Keratinocyte (primary cell): ENCODE results near the gene NEAT1. TPM values are rescaled to one million over a fixed set of nuclear protein-coding genes. Genes with fewer than 3 reads are reported as not detected.

ENCODE experiments used
- DNase-seq: peaks from one replicate; pipeline ENCODE4 v3.0.0-alpha.2; 2011; ENCODE audit warnings: low read depth, missing footprints, low spot score
- FAIRE-seq: peaks from 2 replicates; lab custom pipeline; 2011; peaks lifted over from hg19 to GRCh38; lab: Jason Lieb, UNC
- H2AFZ ChIP-seq: 2 replicates; pipeline ENCODE4 v1.6.0; 2012; ENCODE audit warnings: low read length, control low read depth, inconsistent platforms; ENCODE audit not compliant: control insufficient read depth
- H3K27ac ChIP-seq: 2 replicates; pipeline ENCODE4 v1.5.1; 2011; ENCODE audit warnings: low read length; ENCODE audit not compliant: control insufficient read depth, insufficient read depth
- H3K27me3 ChIP-seq: 3 replicates; pipeline ENCODE4 v1.6.0; 2011; ENCODE audit warnings: low read length; ENCODE audit not compliant: control insufficient read depth, insufficient read depth; ENCODE audit errors: extremely low read depth
- H3K36me3 ChIP-seq, 2 experiments: 2 replicates in 1 of 2; 3 replicates in 1 of 2; pipeline ENCODE4 v1.5.1; 2011; ENCODE audit warnings: low read length in 2 of 2, mild to moderate bottlenecking in 1 of 2; ENCODE audit not compliant: control insufficient read depth in 2 of 2, insufficient read depth in 2 of 2; ENCODE audit errors: extremely low read depth in 1 of 2
- H3K4me1 ChIP-seq: 3 replicates; pipeline ENCODE4 v1.5.1; 2011; ENCODE audit warnings: low read length; ENCODE audit not compliant: control insufficient read depth, insufficient read depth; ENCODE audit errors: extremely low read depth
- H3K4me2 ChIP-seq: 3 replicates; pipeline ENCODE4 v1.6.0; 2011; ENCODE audit warnings: low read depth, low read length; ENCODE audit not compliant: control insufficient read depth, insufficient read depth; ENCODE audit errors: extremely low read depth
- H3K4me3 ChIP-seq, 3 experiments: fragments of 200-600 bp in 1 of 3; sonication (generic) in 1 of 3; 2 replicates in 2 of 3; 3 replicates in 1 of 3; pipeline ENCODE4 v1.5.1; 2011 to 2016; ENCODE audit warnings: low read length in 3 of 3, mild to moderate bottlenecking in 3 of 3, control low read depth in 2 of 3, inconsistent platforms in 1 of 3, low read depth in 1 of 3, mixed read lengths in 1 of 3, mixed run types in 1 of 3, moderate library complexity in 1 of 3; ENCODE audit not compliant: control insufficient read depth in 2 of 3, insufficient read depth in 2 of 3; ENCODE audit errors: extremely low read depth in 1 of 3
- H3K79me2 ChIP-seq: 2 replicates; pipeline ENCODE4 v1.6.0; 2012; ENCODE audit warnings: low read length; ENCODE audit not compliant: control insufficient read depth, insufficient read depth
- H3K9ac ChIP-seq: 3 replicates; pipeline ENCODE4 v1.6.0; 2011; ENCODE audit warnings: low read length; ENCODE audit not compliant: control insufficient read depth, insufficient read depth; ENCODE audit errors: extremely low read depth
- H3K9me1 ChIP-seq: 3 replicates; pipeline ENCODE4 v1.6.0; 2011; ENCODE audit warnings: low read length; ENCODE audit not compliant: control insufficient read depth, insufficient read depth; ENCODE audit errors: extremely low read depth
- H3K9me3 ChIP-seq: 2 replicates; pipeline ENCODE4 v1.5.1; 2012; ENCODE audit warnings: low read depth, low read length; ENCODE audit not compliant: control insufficient read depth
- H4K20me1 ChIP-seq: 3 replicates; pipeline ENCODE4 v1.6.0; 2011; ENCODE audit warnings: low read length; ENCODE audit not compliant: control insufficient read depth, insufficient read depth; ENCODE audit errors: extremely low read depth
- CTCF ChIP-seq, 3 experiments: IDR thresholded peaks in 1 of 3; conservative IDR thresholded peaks in 1 of 3; optimal IDR thresholded peaks in 1 of 3; 2 replicates in 2 of 3; 3 replicates in 1 of 3; pipeline versions ENCODE3 to v1.5.1; 2011; ENCODE audit warnings: low read length in 3 of 3, mild to moderate bottlenecking in 3 of 3, moderate library complexity in 2 of 3, control low read depth in 1 of 3, inconsistent platforms in 1 of 3; ENCODE audit not compliant: insufficient read depth in 2 of 3; ENCODE audit errors: extremely low read depth in 1 of 3
- EZH2 ChIP-seq: IDR thresholded peaks from one replicate; pipeline ENCODE4 v1.6.1; 2012; ENCODE audit warnings: inconsistent platforms, mild to moderate bottlenecking, low read length, moderate library complexity
- dilution Hi-C: fragments of 300-500 bp; cut with MboI; formaldehyde crosslinking; loops from one replicate; pipeline ENCODE4 v1.7.0; 2020; ENCODE audit warnings: low sequenced_read_pairs; ENCODE audit not compliant: extremely low pct_ligation_motif_present
- polyA plus RNA-seq, 5 experiments: library from polyadenylated mRNA; depleted of rRNA in 3 of 5; stranded (reverse) in 3 of 5; stranded (forward) in 1 of 5; unstranded in 1 of 5; fragments of >200 nt; gene quantifications; 1 replicate in 1 of 5; 2 replicates in 3 of 5; 3 replicates in 1 of 5; pipeline versions ENCODE4 v1.2.1 to v1.2.3, GENCODE V29; 2011 to 2012; ENCODE audit warnings: missing spikeins in 2 of 5, low read depth in 1 of 5, low replicate concordance in 1 of 5

The NEAT1 gene
- polyA plus RNA-seq, 1 donor (not counting 4 experiments of a cell fraction or from before 2014, with no cell fraction given), result 270 TPM

DNA sequence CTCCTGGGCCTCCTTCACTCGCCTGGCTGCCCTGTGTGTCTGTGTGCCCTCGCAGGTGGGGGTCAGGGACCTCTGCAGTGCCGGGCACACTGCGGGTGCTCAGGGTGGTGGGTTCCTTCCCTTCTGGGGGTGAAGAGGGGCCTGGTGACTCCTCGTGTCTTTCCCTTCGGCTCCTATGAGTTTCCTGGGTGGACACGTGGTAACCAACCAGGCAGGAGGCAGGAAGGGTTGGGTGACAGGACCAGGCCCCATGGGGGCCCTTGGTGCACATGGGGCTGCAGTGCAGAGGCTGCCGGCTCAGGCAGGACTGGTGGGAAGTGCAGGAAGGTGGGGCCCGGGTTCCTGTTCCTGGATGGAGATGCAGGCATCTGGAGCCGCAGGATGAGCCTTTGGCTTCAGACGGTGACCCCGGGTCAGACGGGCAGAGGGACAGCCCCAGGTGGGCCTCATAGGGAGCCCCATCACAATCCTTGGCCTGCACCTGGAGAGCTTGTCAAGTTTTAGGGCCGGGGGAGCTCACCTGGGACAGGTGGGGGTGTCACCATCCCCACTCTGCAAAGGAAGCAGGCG, 26.6 kb upstream of the NEAT1 start:
- no peak overlapping the region for H3K4me2 ChIP-seq
- no peak overlapping the region for H3K4me3 ChIP-seq
- H3K9ac ChIP-seq, result no peak overlapping the region
- H3K9me3 ChIP-seq, result no peaks in the 10 kb centered on the region
- peaks cover 3% of the 10 kb centered on the region for H3K4me1 ChIP-seq
- no peaks in the 10 kb centered on the region for H3K9me1 ChIP-seq
- H2AFZ ChIP-seq, result no peak overlapping the region
- no peaks in the 10 kb centered on the region for H3K27me3 ChIP-seq
- dilution Hi-C loops, result no loop called here
- H3K79me2 ChIP-seq, result peaks cover 14% of the 10 kb centered on the region
- H4K20me1 ChIP-seq, result peaks cover 2% of the 10 kb centered on the region
- H3K36me3 ChIP-seq, result peaks cover 14 to 50% of the 10 kb centered on the region in 2 experiments
- H3K27ac ChIP-seq, result no peak overlapping the region
- no peak for TF ChIP-seq CTCF (optimal IDR thresholded peaks at IDR 0.05 in 1 of 3, IDR thresholded peaks at IDR 0.05 in 1 of 3, conservative IDR thresholded peaks at IDR 0.05 in 1 of 3; ENCODE audit: extremely low read depth in 1 of 3, insufficient read depth in 2 of 3, low read length in 3 of 3)
- TF ChIP-seq EZH2, result no peak
- DNase-seq, result no peak
- no peak for FAIRE-seq

GRCh38 chr11:65396769-65397745, 25.5 kb upstream of the NEAT1 start:
- H3K27ac ChIP-seq, result no peak overlapping the region
- H4K20me1 ChIP-seq, result peaks cover 2% of the 10 kb centered on the region
- no peak overlapping the region for H3K9ac ChIP-seq
- peaks cover 14 to 51% of the 10 kb centered on the region in 2 experiments for H3K36me3 ChIP-seq
- H3K4me3 ChIP-seq, result no peak overlapping the region
- DNase-seq (no peak), FAIRE-seq (no peak)
- no peak overlapping the region for H2AFZ ChIP-seq
- dilution Hi-C loops, result no loop called here
- peaks cover 9% of the 10 kb centered on the region for H3K79me2 ChIP-seq
- no peak overlapping the region for H3K4me2 ChIP-seq
- no peaks in the 10 kb centered on the region for H3K9me3 ChIP-seq
- no peaks in the 10 kb centered on the region for H3K4me1 ChIP-seq
- H3K9me1 ChIP-seq, result no peaks in the 10 kb centered on the region
- no peaks in the 10 kb centered on the region for H3K27me3 ChIP-seq
- no peak for TF ChIP-seq CTCF (optimal IDR thresholded peaks at IDR 0.05 in 1 of 3, IDR thresholded peaks at IDR 0.05 in 1 of 3, conservative IDR thresholded peaks at IDR 0.05 in 1 of 3; ENCODE audit: extremely low read depth in 1 of 3, insufficient read depth in 2 of 3, low read length in 3 of 3)
- no peak for TF ChIP-seq EZH2
